Ascending aorta (tissue), 2 donors: Measurements from ENCODE around the gene JAKMIP1. TPM values are rescaled to one million over a fixed set of nuclear protein-coding genes. Genes with fewer than 3 reads are reported as not detected.

Experiments used
- DNase-seq, 2 donors: peaks; one replicate each; pipeline ENCODE4 v3.0.0-alpha.2; 2019; ENCODE audit warnings: low spot score in 2 of 2
- H3K27ac ChIP-seq, 2 donors: fragments of 200-600 bp; sonication (generic); one replicate each; pipeline ENCODE4 v1.5.1; 2016 to 2017; ENCODE audit warnings: mild to moderate bottlenecking in 1 of 2
- H3K27me3 ChIP-seq: fragments of 200-600 bp; sonication (generic); one replicate; pipeline ENCODE4 v1.5.1; 2017
- H3K36me3 ChIP-seq, 2 donors: fragments of 200-600 bp; sonication (generic); one replicate each; pipeline ENCODE4 v1.5.1; 2016
- H3K4me1 ChIP-seq, 2 donors: fragments of 200-600 bp; sonication (generic); one replicate each; pipeline ENCODE4 v1.5.1; 2016 to 2017; ENCODE audit warnings: mild to moderate bottlenecking in 1 of 2
- H3K4me3 ChIP-seq, 2 donors: fragments of 200-600 bp; sonication (generic); one replicate each; pipeline ENCODE4 v1.5.1; 2016 to 2017; ENCODE audit warnings: mild to moderate bottlenecking in 1 of 2
- H3K9me3 ChIP-seq, 2 donors: fragments of 200-600 bp; sonication (generic); one replicate each; pipeline ENCODE4 v1.5.1; 2016
- CTCF ChIP-seq, 3 experiments: fragments of 200-600 bp in 2 of 3; fragments of 450-650 bp in 1 of 3; sonication (generic) in 2 of 3; IDR thresholded peaks; one replicate each; pipeline ENCODE4 v1.5.1; 2016 to 2019; ENCODE audit warnings: antibody characterized with exemption in 3 of 3, mild to moderate bottlenecking in 1 of 3, moderate library complexity in 1 of 3
- intact Hi-C: fragments of 100-400 bp; cut with DNase I; formaldehyde crosslinking; loops from one replicate; pipeline ENCODE4 v1.15.1; 2023
- total RNA-seq: library from RNA; depleted of rRNA; stranded (reverse); fragments of >200 nt; gene quantifications from one replicate; pipeline ENCODE4 v1.1.0, GENCODE V29; 2016

Gene JAKMIP1
- total RNA-seq, 1 donor from 2014 or later = not detected

GRCh38 chr4:6137027-6137746 is 63.2 kb downstream of the JAKMIP1 start:
- H3K27me3 ChIP-seq = no peaks in the 10 kb centered on the region
- no peak for TF ChIP-seq CTCF (IDR thresholded peaks at IDR 0.05)
- H3K4me3 ChIP-seq = no peak overlapping the region
- no peak overlapping the region for H3K27ac ChIP-seq
- intact Hi-C loops = no loop called here
- H3K36me3 ChIP-seq = no peaks in the 10 kb centered on the region
- no peak for DNase-seq
- H3K9me3 ChIP-seq = no peaks in the 10 kb centered on the region
- no peaks in the 10 kb centered on the region for H3K4me1 ChIP-seq

GRCh38 chr4:6134612-6135220 is 65.6 kb downstream of the JAKMIP1 start:
- no peak overlapping the region for H3K4me3 ChIP-seq
- TF ChIP-seq CTCF (IDR thresholded peaks at IDR 0.05) = no peak
- H3K27ac ChIP-seq = no peak overlapping the region
- H3K27me3 ChIP-seq = no peaks in the 10 kb centered on the region
- intact Hi-C loops = no loop called here
- no peaks in the 10 kb centered on the region for H3K9me3 ChIP-seq
- DNase-seq = no peak
- no peaks in the 10 kb centered on the region for H3K36me3 ChIP-seq
- H3K4me1 ChIP-seq = no peaks in the 10 kb centered on the region

GRCh38 chr4:6132716-6133115 is 67.6 kb downstream of the JAKMIP1 start:
- H3K27ac ChIP-seq = no peak overlapping the region
- intact Hi-C loops = no loop called here
- no peak for DNase-seq
- H3K36me3 ChIP-seq = no peaks in the 10 kb centered on the region
- no peak for TF ChIP-seq CTCF (IDR thresholded peaks at IDR 0.05)
- H3K4me3 ChIP-seq = no peak overlapping the region
- H3K27me3 ChIP-seq = no peaks in the 10 kb centered on the region
- no peaks in the 10 kb centered on the region for H3K9me3 ChIP-seq
- H3K4me1 ChIP-seq = no peaks in the 10 kb centered on the region

GRCh38 chr4:6128221-6128850 is 72.0 kb downstream of the JAKMIP1 start:
- H3K36me3 ChIP-seq = no peaks in the 10 kb centered on the region
- no peak overlapping the region for H3K4me3 ChIP-seq
- H3K4me1 ChIP-seq = no peaks in the 10 kb centered on the region
- intact Hi-C loops = no loop called here
- no peak for DNase-seq
- no peaks in the 10 kb centered on the region for H3K9me3 ChIP-seq
- no peak for TF ChIP-seq CTCF (IDR thresholded peaks at IDR 0.05)
- H3K27me3 ChIP-seq = no peaks in the 10 kb centered on the region
- no peak overlapping the region for H3K27ac ChIP-seq

GRCh38 chr4:6126971-6127745 is 73.2 kb downstream of the JAKMIP1 start:
- no peaks in the 10 kb centered on the region for H3K9me3 ChIP-seq
- no peaks in the 10 kb centered on the region for H3K27me3 ChIP-seq
- no peak for TF ChIP-seq CTCF (IDR thresholded peaks at IDR 0.05)
- no peak overlapping the region for H3K27ac ChIP-seq
- intact Hi-C loops = no loop called here
- H3K36me3 ChIP-seq = no peaks in the 10 kb centered on the region
- H3K4me1 ChIP-seq = no peaks in the 10 kb centered on the region
- H3K4me3 ChIP-seq = no peak overlapping the region
- DNase-seq = no peak
